Panc1 (cell line): ENCODE results near the gene TRA2A.

Source experiments
- CTCF ChIP-seq: fragments of 450-650 bp; IDR thresholded peaks from 2 replicates; pipeline ENCODE4 v1.5.1; 2017; ENCODE audit warnings: mild to moderate bottlenecking
- POLR2AphosphoS5 ChIP-seq: IDR thresholded peaks from 2 replicates; pipeline ENCODE4 v1.6.1; 2012; ENCODE audit warnings: mild to moderate bottlenecking, low read depth, low read length, moderate library complexity
- REST ChIP-seq, 2 experiments: IDR thresholded peaks; 2 replicates each; pipeline ENCODE4 v1.6.1; 2011 to 2012; ENCODE audit warnings: low read depth in 2 of 2, control low read depth in 1 of 2, low read length in 1 of 2, mild to moderate bottlenecking in 1 of 2, moderate library complexity in 1 of 2; ENCODE audit not compliant: insufficient read depth in 1 of 2
- TCF7L2 ChIP-seq: IDR thresholded peaks from 2 replicates; pipeline ENCODE4 v1.6.1; 2011; ENCODE audit warnings: mild to moderate bottlenecking, low read depth, low read length, inconsistent platforms

- TF ChIP-seq CTCF, result no peak
- no peak for TF ChIP-seq TCF7L2
- no peak for TF ChIP-seq REST (IDR thresholded peaks at IDR 0.05; ENCODE audit: insufficient read depth in 1 of 2, low read depth in 2 of 2, low read length in 1 of 2)
- TF ChIP-seq POLR2AphosphoS5, result no peak
Observed at GRCh38 chr7:23477157-23477499, 54.7 kb downstream of the TRA2A start.
